GM21360 (cell line): ENCODE measurements around the gene FOXS1.

ENCODE experiments used
- ATAC-seq: cut with Tn5 transposase; IDR thresholded peaks from one replicate; pipeline ENCODE4 v1.9.1; 2021; ENCODE audit warnings: mild to moderate bottlenecking, moderate library complexity; ENCODE audit not compliant: unreplicated experiment

FOXS1 gene

GRCh38 chr20:31861385-31862156 lies 16.2 kb upstream of the FOXS1 start:
- ATAC-seq = no peak

DNA sequence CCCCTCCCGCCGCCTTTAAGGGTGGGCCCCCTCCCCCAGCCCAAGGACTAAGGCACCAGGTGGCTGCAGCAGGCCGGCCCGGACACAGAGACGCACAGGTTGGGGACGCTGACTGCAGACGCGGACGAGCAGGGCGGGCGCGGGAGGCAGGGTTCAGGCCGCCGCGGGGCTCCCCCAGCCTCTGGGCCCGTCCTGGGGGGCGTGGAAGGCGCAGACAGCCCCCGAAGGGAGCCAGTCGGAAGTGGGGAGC lies 15.7 kb upstream of the FOXS1 start:
- ATAC-seq = no peak

GRCh38 chr20:31860390-31861134 lies 15.2 kb upstream of the FOXS1 start:
- no peak for ATAC-seq

DNA sequence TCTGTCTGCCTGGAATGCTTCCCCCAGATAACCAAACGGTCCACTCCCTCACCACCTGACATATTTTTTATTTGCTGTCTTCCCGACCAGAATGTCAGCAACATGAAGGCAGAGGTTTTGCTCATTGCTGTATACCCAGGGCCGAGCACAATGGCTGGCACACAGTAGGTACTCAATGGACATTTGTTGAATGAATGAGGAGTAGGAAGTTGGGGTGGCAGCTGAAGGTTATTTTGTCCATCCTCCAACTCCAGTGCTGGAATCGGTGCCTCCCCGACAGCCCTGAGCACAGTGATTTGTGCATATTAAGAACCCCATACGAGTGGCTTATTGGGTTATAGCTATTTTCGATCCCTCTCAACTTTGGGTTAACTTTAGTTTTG lies 14.6 kb upstream of the FOXS1 start:
- ATAC-seq = no peak

GRCh38 chr20:31859266-31859997 lies 14.0 kb upstream of the FOXS1 start:
- ATAC-seq = no peak

- ATAC-seq = no peak
These were observed 13.3 kb upstream of the FOXS1 start for GRCh38 chr20:31858760-31859083.

GRCh38 chr20:31857861-31858759 lies 12.7 kb upstream of the FOXS1 start:
- peak; percentile 65 for ATAC-seq

GRCh38 chr20:31856516-31856915 lies 11.1 kb upstream of the FOXS1 start:
- ATAC-seq = no peak

DNA sequence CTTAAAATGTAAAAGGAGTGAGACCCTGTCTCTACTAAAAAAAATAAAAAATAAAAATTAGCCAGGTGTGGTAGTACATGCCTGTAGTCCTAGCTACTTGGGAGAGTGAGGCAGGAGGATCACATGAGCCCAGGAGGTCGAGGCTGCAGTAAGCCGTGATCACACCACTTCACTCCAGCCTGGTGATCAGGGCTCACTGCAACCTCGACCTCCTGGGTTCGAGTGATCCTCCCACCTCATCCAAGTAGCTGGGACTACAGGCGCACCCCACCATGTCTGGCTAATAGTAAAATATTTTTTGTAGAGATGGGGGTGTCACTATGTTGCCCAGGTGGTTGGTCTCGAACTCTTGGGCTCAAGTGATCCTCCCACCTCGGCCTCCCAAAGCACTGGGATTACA lies 8.1 kb upstream of the FOXS1 start:
- no peak for ATAC-seq

GRCh38 chr20:31851240-31851955 lies 6.0 kb upstream of the FOXS1 start:
- no peak for ATAC-seq

GRCh38 chr20:31849306-31849930 lies 4.0 kb upstream of the FOXS1 start:
- ATAC-seq = no peak

DNA sequence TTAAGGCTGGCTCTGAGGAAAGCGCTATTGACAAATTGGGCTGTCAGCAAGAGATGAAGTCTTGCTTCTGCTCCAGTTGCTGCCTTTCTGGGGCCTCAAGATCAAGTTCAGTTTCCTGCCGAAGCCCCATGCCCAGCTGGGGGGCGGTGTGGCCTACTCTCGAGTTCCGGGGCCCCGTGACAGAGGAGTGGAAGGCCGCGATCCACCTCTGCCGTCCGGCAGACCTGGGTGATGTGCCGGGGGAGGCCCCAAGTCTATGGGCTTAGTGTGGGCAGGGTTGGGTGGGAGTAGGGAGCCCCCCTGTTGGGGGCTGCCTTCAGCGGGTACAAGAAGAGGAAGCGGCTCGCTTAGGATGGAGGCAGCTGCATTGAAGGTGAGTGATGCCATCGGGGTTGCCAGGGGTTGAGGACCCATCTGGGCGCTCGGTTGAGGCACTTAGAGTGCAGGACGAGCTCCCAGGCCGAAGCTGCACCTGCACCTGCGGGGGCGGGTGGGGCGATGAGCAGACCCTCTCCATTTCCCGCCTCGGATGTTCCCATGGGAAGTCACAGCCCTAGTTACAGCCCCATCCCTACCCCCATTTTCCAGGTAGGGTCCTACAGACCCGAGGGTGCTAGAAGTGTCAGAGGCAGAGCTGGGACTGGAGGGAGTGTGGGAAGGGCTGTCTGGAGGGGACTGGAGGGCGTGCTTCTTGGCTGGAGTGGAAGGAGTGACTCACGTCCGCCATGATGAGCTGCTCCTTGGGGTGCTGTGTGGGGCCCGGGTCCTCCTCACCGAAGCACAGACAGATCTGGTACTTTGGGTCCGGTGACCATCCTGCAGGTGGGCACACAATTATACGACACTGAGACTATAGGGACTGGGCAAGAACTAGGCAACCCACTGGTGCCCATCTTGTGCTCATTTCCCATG lies 2.9 kb upstream of the FOXS1 start:
- ATAC-seq = no peak

GRCh38 chr20:31846793-31847138 lies 1.4 kb upstream of the FOXS1 start:
- ATAC-seq = no peak

- ATAC-seq = no peak
These were observed 586 bp downstream of the FOXS1 start for GRCh38 chr20:31844737-31845299.

GRCh38 chr20:31843881-31844280 lies 1.5 kb downstream of the FOXS1 start:
- no peak for ATAC-seq

DNA sequence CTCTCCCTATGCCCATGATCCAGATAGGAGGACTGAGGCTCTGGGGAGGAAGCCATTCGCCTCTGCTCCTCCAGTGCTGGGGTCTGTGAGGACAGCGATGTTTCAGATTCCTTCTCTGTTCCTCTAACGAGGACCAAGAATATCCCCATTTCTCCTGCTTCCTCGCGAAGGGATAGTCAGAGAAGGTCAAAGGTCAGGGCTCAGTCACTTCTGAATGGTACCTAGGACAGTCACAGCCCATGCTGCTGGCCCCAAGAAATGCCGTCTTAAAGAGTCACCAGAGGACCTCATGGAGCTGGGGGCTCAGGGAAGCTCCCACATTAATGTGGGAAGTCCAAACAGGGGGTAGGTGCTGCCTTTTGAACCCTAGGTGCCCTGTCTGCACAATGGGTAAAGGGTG lies 2.1 kb downstream of the FOXS1 start:
- ATAC-seq = no peak

DNA sequence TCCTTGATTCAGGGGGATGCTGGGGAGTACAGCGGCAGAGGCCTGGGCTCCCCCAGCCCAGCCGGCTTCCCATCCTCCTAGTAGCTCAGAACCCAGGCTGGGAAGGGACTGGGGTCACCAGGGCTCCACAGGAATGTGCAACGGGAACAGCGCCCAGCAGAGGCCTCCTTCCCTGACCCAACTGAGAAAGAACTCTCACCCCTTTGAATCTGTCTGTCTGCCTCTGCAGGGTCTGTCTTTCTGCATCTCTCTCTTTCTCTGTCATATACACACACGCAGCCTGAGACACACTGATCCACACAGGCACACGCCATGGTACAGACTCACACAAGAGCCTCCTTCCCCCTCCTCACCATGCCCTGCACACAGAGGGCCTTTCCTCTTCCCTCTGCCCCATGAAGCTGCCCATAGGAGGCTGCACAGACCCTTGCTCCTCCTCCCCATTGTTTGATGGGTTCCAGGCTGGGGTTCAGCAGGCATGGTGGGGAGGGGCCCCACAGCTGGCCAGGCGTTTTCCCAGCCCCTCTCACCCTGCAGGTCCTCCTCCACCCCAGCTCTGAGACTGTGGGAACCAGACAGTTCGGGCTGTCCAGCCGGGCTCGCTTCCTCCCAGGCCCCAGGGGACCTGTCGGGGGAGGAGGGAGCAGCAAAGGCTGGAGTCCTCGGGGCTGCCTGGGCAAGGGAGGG lies 2.8 kb downstream of the FOXS1 start:
- ATAC-seq = no peak

GRCh38 chr20:31841928-31842327 lies 3.5 kb downstream of the FOXS1 start:
- ATAC-seq = no peak
